Activated T-cell treated with anti-CD3 and anti-CD28 coated beads for 24 hours (primary cell): ENCODE data around the gene CNR1.

Experiments
- DNase-seq: peaks from one replicate; pipeline ENCODE4 v3.0.0-alpha.2; 2020; ENCODE audit warnings: low read depth

The CNR1 gene

DNA sequence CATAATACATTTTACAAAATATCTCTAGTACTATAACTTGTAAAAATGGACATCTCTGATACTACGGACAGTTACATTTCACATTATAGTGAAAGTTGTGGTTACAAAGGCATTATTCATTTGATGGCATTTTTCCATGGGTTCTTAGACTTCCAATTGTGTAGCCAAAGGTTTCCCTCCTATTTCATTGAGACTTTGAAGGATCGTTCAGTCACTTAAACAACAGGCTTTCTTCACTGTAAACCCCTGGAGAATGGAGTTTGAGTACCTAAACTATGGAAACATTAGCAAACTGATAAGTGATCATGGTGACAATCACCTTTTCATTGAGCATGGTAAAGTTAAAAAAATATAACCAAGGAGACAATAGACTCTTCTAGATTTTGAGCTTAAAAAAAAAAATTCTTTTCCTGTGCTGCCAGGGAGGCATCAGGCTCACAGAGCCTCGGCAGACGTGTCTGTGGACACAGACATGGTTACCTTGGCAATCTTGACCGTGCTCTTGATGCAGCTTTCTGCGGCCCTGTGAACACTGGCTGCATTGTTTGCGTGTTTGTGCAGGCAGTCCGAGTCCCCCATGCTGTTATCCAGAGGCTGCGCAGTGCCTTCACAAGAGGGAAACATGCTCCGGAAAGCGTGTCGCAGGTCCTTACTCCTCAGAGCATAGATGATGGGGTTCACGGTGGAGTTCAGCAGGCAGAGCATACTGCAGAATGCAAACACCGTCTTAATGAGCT lies 22.6 kb downstream of the CNR1 start:
- DNase-seq = no peak

DNA sequence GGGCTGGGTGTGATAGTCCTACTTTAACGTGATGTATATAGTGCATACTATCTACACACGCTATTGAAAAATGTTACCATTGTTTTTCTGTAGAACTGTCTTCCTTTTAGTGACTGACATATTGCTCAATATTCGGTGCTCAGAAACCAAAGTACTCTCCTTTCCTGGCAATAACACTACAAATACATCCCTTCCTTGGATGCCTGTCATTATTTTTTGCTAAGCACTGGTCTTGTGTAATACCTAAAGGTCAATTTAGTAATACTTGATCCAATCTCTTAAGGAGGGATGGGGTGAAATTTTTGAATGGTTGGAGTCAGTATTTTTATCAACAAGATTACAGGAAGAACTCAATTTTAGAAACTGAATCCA lies 23.9 kb downstream of the CNR1 start:
- DNase-seq = no peak

DNA sequence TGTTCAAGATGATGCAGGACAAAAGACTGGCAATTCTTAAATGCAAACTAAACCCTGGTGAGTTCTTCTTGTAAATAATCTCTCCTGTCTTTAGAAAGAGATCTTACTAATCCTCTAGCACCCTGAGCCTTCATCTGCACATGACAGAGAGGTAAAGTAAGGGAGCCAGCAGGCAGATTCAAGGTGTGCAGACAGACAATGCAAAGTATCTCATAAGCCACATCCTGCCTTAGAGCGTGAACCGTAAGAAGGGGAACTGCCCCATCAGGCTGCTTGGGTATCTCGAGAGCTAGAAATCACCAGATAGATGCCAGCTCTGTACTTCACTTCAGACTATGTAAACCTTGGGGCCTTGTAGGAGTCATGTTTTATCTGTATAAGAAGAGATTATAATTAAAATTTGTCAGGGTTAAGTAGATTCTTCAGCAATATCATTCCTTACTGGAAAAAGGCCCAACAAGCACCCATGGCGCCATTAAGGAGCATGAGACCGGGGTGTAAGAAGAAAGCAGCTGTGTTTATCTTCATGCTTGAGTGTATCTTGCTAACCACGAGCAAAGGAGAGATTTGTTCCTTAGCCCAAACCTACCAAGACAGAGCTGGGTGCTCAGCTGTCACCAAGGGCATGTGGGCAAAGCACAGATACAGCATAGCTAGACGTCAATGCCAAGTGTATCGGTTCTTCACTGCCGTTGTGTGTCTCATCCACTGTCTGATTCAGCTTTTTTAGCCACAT lies 24.4 kb downstream of the CNR1 start:
- no peak for DNase-seq

DNA sequence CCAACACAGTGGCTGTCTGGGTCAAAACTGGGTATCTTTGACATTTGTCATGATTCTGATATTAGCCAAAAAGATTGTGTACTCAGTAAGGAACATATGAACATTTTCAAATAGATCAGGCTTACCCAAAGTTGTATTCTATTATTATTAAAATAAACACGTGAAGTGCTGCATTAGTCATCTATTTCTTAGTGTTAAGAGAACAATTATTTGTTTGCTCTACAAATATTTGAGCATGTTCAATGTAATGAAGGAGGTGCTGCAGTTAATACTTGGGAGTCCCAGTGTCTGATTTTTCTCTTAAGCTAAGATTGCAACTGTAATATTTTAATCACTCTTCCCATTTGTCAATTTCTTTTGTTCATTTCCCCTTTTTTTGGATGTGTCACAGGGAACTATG lies 28.2 kb downstream of the CNR1 start:
- DNase-seq = no peak

DNA sequence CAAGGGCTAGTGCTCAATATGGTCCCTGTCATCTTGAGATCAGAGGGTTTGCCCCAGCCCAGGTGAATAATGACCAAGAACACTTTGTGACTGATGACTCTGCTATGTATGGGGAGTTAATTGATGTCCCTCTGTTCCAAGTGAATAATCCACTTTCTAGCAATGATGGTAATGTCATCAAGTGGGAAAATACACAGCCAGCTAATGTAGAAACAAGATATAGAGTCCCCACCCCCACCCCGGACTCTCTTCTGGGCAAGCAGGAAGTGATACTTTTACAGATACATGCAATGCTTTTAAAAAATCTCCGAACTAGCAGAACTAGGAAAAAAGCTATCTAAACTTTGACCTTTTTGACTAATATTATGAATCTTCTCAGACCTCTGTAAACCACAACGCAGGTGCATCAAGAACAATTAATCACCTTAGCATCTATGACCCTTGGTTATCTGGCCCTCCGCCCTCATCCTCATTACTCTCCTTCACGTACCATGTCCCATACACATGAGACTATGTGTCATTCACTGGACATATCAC lies 30.5 kb downstream of the CNR1 start:
- DNase-seq = no peak

DNA sequence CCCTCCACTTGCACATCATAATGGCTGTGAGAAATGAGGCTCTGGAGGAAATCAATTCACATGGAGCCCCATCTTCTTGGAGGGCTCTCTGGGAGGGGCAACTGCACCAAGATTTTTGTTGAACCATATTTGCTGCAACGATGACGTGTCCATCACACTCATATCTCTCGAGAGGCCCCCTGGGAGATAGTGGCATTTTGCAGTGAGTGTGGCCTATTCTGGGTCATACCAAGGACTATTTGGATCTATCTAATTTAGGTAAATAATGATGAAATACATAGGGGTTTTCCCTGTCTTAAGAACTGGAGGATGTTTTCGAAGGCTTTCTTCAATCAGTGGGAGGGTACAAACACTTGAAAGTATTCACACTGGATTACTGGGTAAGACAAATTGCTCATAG lies 31.6 kb downstream of the CNR1 start:
- DNase-seq = no peak

DNA sequence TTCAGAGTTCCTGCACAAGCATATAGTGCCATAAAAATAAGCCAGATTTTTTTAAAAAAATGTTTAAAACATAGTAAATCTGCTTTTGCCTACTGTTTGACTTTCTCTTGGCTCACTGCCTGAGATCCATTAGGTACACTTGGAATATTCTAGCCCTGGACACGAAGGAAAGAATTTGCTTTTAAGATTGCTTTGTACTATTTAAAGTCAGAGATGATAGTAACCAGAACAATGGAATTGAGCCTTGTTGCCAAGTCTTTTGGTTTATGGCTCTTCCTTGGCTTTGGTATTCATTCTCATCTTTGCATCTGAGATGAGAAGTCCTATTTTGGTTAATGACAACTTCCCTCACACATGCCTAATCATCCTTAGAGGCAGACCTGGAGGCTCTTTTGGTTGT lies 32.4 kb downstream of the CNR1 start:
- no peak for DNase-seq

DNA sequence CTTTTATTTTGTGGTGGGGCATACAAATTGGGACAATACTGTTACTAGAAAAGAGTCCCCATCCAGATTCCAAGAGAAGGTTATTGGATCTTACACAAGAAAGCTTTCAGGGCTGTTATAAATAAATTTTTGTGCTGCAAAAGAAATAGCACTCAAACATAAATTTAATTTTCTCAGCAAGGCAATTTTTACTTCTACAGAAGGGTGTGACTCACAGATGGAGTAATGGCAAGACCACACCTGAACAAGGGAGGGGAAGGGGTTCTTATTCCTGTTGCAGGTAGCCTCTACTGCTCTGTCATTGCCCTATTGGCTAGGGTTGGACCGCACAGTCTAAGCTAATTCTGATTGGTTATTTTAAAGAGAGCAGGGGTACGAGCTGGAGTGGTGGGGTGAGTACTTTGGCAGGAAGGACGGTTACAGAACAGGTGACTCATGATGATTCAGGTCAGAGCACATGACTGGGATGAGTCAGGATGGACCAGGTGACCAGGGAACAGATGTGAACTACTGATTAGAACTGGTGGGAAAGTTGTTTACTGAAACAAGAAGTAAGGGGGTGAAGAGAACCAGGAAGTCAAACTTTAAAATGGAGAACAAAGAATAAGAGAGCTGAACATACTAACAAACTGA lies 41.1 kb downstream of the CNR1 start:
- DNase-seq = no peak

DNA sequence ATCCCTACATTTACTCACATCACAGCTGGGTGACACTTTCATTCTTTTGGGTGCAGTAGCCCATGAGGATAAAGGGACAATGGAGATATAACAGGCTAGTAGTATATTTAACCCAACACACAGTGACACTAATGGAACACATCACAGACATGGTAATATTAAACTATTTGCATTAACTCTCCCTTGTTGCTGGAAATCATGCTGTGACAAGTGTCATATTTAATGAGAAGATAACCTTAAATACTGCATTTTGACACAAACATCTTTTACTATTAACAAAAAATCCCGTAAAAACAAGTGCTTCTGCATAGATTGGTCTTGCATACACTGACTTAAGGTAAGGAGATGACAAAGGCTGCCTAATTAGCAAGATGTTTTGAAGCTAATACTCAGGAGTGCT lies 45.5 kb downstream of the CNR1 start:
- no peak for DNase-seq

DNA sequence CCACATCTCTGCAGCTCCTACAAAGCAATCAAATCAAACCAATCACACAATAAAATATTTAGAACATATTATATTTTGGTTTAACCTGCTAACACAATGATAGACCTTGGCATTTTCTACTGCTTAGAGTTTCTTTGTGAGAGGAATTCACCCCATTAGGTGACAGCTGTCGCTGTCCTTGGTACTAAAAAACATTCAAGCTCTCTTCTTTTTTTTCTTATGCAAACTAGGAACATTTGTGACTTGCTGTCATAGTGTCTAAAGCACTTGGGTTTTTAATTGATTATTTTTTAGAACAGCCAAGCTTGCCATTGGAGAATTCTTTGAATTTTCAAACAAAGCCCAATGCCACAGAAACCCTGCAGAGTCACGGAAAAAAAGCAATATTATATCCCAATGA lies 46.4 kb downstream of the CNR1 start:
- no peak for DNase-seq

DNA sequence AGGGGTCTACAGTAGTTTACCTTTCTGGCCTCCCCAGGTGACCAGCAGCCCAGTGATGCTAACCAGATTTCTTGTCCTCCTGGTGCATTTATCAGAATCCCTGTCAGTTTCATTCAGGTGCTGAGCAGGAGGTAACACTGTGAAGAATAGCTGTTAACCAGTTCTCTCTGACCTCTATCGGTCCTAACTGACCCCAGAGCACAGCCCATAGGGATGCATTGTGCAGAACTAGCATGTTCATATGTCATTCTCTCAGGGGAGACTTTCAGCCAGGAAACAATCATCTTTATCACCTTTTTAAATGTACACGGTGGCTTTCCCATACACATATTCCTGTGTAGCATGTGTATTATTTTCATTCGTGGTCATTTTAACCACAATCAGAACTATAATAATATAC lies 49.9 kb downstream of the CNR1 start:
- no peak for DNase-seq

DNA sequence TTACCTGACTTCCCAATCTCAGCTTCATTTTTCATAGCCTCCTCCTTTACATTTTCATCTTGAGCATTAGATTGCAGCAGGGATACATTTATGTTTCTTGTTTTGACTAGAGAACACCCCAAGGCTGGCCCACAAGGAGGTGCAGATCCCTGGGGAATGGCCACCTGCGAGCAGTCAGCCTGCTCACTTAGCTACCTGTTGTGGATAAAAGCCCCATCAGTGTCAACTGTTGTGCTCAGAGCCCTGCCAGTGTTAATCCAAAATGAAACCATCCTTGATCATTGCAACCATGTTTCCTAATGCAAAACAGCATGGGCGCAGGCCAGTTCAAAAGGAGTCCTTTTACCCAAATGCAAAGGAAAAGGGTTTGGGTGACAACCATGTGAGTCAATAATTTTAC lies 50.8 kb downstream of the CNR1 start:
- no peak for DNase-seq

DNA sequence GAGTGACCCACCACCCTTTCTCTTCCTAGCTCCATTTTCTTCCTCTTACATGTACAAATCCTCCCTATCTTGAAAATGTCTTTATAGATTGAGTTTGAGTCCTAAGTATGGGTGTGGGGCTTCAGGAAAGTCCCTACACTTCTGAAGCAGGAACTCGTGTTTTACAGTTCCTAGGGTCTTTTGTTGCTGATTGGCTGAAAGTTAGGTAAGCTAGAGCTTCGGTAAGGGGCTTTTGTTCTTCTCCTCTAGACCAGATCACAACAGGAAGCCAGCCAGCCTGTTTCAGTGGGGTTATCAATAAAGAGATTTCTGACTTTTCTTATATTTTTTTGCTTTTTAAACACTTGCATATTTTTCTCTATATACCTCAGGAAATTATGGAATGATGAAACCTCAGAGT lies 51.3 kb downstream of the CNR1 start:
- DNase-seq = no peak

DNA sequence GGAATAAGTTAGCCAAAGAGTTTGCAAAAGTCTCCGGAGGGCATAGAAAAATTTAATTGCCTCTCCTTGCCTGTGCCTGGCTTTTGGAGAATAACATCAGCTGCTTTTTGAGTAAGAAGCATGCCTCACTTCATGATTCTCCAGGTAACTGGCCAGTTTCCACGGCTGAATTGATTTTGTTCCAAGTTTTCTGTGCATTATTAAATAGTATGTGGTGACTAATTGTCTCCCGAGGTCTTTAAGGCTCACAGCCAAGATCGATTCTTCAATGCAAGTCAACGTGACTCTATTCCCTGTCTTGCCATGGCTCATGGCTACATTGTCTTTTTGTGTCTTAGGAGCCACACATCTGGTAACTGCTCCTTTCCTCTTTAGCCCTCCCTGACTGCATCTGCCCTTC lies 54.2 kb downstream of the CNR1 start:
- no peak for DNase-seq

DNA sequence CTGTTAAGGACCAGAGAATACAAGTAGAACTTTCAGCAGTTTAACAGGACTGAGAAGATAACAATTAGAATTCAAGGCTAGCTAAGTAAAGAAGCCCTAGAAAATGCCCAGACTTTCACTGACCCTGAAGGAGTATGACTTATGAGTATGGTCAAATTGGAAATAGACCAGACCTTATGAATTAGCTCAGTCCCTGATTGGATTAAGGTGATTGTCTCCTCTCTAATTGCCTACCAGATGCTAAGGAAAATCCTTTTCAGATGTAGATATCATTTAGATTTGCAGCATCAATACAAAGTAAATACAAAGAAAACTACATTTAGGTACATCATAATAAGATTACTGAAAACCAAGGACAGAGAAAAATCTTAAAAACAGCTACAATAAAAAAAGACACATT lies 58.9 kb downstream of the CNR1 start:
- DNase-seq = no peak

DNA sequence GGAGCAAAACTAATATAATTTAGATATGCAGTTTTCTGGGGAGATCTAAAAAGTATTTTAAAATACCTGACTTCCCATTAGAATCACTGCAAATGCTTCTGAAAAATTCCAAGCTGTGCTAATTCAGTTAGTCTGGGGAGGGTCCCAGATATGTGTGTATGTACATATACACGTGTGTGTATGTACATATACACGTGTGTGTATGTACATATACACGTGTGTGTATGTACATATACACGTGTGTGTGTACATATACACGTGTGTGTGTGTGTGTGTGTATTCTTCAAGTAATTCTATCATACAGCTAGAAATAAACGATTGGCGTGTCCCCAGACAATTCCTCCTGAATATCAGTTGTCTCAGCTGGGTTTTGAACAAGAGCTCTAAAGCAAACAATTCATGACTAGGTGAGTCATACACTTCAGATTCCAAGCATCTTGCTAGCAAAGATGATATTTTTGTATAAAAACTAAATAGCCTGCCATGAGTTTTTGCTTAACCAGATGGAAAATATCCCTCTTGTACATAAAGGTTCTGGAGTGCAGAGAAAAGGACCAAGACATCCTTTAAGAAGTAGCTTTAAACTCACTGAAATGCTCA lies 60.3 kb downstream of the CNR1 start:
- no peak for DNase-seq
